ENCODE data around the gene ARHGAP40. TPM values are rescaled to one million over a fixed set of nuclear protein-coding genes. Genes with fewer than 3 reads are reported as not detected.

ARHGAP40 gene
- total RNA-seq, 2 donors from 2014 or later = not detected

GRCh38 chr20:38650010-38650409, 48.4 kb downstream of the ARHGAP40 start:
- no peaks in the 10 kb centered on the region for H3K36me3 ChIP-seq (replicated peaks in 1 of 2; ENCODE audit: insufficient read depth in 1 of 2, low read depth in 2 of 2)
- H3K4me3 ChIP-seq = no peak overlapping the region
- peaks cover 0 to 8% of the 10 kb centered on the region in 2 donors for H3K27me3 ChIP-seq
- intact Hi-C loops (cut with DNase I) = no loop called here
- ATAC-seq (no peak), DNase-seq (no peak)
- H3K4me1 ChIP-seq = peaks cover 9% of the 10 kb centered on the region
- H3K9me3 ChIP-seq = no peaks in the 10 kb centered on the region
- no peak for TF ChIP-seq CTCF (IDR thresholded peaks at IDR 0.05)
- no peak for TF ChIP-seq POLR2A (IDR thresholded peaks at IDR 0.05)
- 44% methylated on average over 4 of the region's 4 CpGs for WGBS, 2 donors
- no peak overlapping the region for H3K27ac ChIP-seq

- ATAC-seq = no peak
- TF ChIP-seq CTCF (IDR thresholded peaks at IDR 0.05) = no peak
- no peak for TF ChIP-seq POLR2A (IDR thresholded peaks at IDR 0.05)
- intact Hi-C loops (cut with DNase I) = no loop called here
- Histone ChIP-seq H3K27me3 (no peaks in the 10 kb centered on the region), H3K9me3 (no peaks in the 10 kb centered on the region), H3K36me3 (replicated peaks in 1 of 2; ENCODE audit: insufficient read depth in 1 of 2, low read depth in 2 of 2) (no peaks in the 10 kb centered on the region), H3K4me1 (peaks cover 4% of the 10 kb centered on the region), H3K27ac (no peak overlapping the region), H3K4me3 (no peak overlapping the region)
- WGBS, 2 donors = 19 to 24% methylated on average over 2 of the region's 2 CpGs
- no peak for DNase-seq
Observed at GRCh38 chr20:38651154-38651553, 49.5 kb downstream of the ARHGAP40 start.

- Histone ChIP-seq H3K36me3 (replicated peaks in 1 of 2; ENCODE audit: insufficient read depth in 1 of 2, low read depth in 2 of 2) (no peaks in the 10 kb centered on the region), H3K27me3 (no peaks in the 10 kb centered on the region), H3K4me3 (no peak overlapping the region), H3K9me3 (no peaks in the 10 kb centered on the region), H3K4me1 (peaks cover under 1% of the 10 kb centered on the region), H3K27ac (no peak overlapping the region)
- ATAC-seq = no peak
- DNase-seq = no peak
- 72 to 73% methylated on average over 6 of the region's 6 CpGs for WGBS, 2 donors
- TF ChIP-seq CTCF (IDR thresholded peaks at IDR 0.05) (no peak), POLR2A (IDR thresholded peaks at IDR 0.05) (no peak)
- intact Hi-C loops (cut with DNase I) = no loop called here
Observed at GRCh38 chr20:38651562-38651961, 50.0 kb downstream of the ARHGAP40 start.

- Histone ChIP-seq H3K36me3 (replicated peaks in 1 of 2; ENCODE audit: insufficient read depth in 1 of 2, low read depth in 2 of 2) (no peaks in the 10 kb centered on the region), H3K27me3 (no peaks in the 10 kb centered on the region), H3K4me3 (no peak overlapping the region), H3K27ac (no peak overlapping the region), H3K9me3 (no peaks in the 10 kb centered on the region), H3K4me1 (no peaks in the 10 kb centered on the region)
- ATAC-seq = no peak
- WGBS, 2 donors = 81 to 85% methylated on average over 2 of the region's 2 CpGs
- intact Hi-C loops (cut with DNase I) = no loop called here
- TF ChIP-seq POLR2A (IDR thresholded peaks at IDR 0.05) = no peak
- TF ChIP-seq CTCF (IDR thresholded peaks at IDR 0.05) = no peak
- no peak for DNase-seq
Observed at GRCh38 chr20:38652995-38653394, 51.4 kb downstream of the ARHGAP40 start.

GRCh38 chr20:38657390-38657789, 55.8 kb downstream of the ARHGAP40 start:
- no peaks in the 10 kb centered on the region for H3K9me3 ChIP-seq
- no peaks in the 10 kb centered on the region for H3K4me1 ChIP-seq
- no peak overlapping the region for H3K27ac ChIP-seq
- no peaks in the 10 kb centered on the region for H3K27me3 ChIP-seq
- 64 to 69% methylated on average over 5 of the region's 5 CpGs for WGBS, 2 donors
- ATAC-seq (no peak), DNase-seq (no peak)
- intact Hi-C loops (cut with DNase I) = no loop called here
- no peak overlapping the region for H3K4me3 ChIP-seq
- no peaks in the 10 kb centered on the region for H3K36me3 ChIP-seq (replicated peaks in 1 of 2; ENCODE audit: insufficient read depth in 1 of 2, low read depth in 2 of 2)
- TF ChIP-seq POLR2A (IDR thresholded peaks at IDR 0.05) (no peak), CTCF (IDR thresholded peaks at IDR 0.05) (no peak)
